GM19372 (cell line): ENCODE data around the gene MYZAP.

Experiments
- ATAC-seq: cut with Tn5 transposase; IDR thresholded peaks from one replicate; pipeline ENCODE4 v1.9.1; 2021; ENCODE audit warnings: mild to moderate bottlenecking, low read depth, moderate library complexity; ENCODE audit not compliant: unreplicated experiment

MYZAP gene

DNA sequence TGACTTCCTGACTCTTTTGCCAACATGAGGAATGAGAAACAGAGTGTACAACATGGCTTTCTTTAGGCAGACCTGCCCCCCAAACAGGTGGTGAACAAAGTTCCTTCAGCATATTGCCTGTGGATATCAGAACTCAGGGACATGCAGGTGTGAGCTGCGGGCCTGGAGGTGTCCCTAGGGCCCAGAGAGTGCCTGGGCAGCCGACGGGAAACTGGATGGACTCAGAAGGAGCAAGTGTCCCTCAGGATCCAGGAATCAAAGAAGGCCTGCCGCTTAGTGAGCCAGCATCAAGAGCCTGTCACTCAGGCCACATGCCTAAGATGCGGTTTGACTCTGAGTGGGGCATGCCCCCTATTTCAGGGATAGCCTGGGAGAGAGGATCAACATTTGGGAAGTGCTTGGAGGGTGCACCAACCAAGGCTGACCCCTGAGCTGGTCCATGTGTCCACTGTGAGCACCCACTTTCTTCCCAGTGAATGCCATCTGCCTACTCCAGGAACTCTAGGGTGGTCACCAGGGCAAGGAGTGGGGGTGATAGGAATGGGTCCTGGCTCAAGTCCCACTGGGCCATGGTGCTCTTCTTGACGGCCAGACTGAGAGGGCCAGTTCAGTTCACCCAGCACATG is 98.8 kb downstream of the MYZAP start:
- no peak for ATAC-seq

DNA sequence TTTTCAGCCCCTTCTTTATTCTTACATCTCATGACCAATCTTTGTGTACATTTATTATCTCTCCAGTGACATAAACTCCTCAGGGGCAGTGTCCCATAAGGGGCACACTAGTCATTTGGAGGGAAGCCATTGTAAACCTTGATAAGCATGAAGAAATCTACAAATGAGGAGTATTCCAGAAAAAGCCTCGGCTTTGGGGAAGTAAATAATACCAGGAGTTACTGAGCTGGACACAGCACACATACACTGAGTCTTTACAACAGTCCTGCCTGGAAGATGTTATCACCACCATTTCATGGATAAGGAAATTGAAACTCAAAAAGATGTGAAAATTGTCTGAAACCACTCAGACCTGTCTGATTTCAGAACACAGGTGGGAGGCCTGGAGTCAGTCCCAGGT is 99.4 kb downstream of the MYZAP start:
- no peak for ATAC-seq

DNA sequence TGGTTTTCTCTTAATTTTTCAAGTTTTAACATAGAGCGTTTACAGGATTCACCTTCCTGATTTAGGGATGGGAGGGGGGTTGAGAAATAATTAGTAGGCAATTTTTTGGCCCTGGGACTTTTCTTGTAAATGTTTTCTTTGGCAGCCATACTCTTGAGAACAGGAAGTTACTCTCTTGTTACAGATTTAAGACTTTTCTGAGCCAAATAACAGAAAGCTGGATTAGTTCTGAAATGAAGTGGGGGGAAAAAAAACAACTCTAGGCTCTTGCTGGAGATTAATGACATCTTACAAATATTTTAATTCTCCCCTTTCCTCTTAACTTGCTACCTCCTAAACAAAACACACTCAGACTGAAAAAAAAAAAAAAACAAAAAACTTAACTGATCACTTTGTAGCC is 101.0 kb downstream of the MYZAP start:
- no peak for ATAC-seq

DNA sequence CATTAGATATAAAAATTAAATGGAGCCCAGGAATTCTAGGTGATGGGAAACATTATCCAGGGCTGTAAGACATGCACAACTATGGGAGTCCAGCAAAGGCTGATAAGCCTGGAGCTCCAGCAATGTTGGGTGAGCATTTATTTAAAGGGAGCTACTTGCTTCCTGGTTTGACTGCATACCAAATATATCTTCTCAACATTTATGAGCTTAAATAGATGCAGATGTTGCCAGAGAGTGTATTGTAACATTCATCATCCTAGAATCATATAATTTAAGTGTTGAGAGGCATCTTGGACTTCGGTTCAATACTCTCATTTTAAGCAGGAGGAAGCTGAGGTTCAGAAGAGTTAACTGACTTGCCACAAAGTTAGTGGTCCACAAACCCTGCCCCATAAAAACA is 102.6 kb downstream of the MYZAP start:
- no peak for ATAC-seq

DNA sequence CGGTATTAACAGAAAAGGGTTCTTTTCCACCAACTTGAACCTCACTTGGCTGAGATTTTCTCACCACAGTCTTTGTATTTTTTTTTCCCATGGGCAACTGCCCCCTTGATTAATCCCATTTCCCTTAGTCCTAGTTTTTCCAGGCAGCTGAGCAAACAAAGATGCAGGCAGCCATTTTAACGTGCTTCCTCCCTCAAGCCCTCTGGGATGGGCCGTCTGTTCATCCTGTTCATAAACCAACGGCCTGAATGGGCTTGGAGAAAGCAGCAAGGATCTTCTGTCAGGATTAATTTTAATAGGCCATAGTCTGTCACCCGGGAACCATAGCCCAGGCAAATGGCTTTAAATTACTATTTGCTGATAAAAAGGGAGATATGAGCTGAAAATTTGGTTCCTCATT is 104.4 kb downstream of the MYZAP start:
- no peak for ATAC-seq

DNA sequence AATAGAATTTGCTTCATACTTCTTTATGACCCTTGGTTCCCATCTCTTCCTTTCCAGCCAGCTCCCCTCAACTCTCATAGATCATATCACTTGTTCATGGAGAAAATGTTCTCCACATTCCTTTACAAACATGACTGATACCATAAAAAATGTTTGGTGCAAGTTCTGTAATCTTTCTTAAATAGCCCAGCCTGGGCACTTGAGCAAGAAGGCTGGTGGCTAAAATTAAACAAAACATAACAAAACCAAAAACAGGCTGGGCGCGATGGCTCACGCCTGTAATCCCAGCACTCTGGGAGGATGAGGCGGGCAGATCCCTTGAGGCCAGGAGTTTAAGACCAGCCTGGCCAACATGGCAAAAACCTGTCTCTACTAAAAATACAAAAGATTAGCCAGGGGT is 105.9 kb downstream of the MYZAP start:
- no peak for ATAC-seq

DNA sequence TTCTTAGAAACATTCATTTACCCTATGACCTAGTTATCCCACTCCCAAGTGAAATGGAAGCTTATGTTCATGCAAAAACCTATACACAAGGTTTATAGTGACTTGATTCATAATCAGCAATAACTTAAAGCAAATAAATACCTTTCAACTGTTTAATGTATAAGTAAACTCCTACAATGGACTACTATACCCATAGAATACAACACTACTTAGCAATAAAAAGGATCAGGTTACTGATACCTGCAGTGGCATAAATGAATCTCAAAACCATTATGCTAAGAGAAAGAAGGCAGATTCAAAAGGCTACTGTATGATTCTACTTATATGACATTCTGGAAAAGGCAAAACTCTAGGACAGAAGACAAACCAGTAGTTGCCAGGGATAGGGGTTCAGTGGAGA is 106.5 kb downstream of the MYZAP start:
- ATAC-seq = no peak

DNA sequence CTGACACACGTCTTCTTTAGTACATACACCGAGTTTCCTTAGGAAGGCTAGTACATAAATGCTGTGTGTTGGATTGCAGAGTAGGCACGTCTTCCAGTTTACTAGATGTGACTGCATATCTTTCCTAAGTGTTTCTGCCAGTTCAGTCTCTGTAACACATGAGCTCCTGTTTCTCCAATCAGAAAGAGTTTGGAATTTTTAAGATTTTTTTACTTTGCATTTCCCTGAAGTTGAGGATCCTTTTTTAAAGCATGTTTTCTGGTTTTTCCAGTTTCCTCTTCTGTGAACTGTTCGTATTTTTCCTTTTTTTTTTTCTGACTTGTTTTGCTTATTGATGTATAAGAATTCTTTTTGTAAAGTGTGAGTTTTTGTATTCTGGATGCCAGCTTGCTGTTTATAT is 107.3 kb downstream of the MYZAP start:
- ATAC-seq = no peak

DNA sequence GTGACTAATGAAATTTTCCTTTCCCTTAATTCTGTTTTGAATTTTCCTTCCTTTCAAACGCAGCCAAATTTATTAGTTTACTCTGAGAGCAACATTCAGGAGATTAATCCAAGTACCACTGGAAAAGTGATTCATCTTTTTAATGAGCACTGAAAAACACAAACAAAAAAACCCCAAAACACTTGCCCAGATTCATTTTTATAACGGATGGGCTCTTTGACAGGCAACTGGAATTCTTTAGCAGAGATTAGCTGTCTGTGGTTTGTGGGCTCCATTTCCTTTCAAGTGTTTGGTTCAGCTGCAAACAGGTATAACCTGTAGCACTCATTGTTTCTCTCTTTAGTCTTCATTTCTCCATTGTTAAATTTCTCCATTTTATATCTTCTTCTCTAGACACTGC is 111.7 kb downstream of the MYZAP start:
- no peak for ATAC-seq

DNA sequence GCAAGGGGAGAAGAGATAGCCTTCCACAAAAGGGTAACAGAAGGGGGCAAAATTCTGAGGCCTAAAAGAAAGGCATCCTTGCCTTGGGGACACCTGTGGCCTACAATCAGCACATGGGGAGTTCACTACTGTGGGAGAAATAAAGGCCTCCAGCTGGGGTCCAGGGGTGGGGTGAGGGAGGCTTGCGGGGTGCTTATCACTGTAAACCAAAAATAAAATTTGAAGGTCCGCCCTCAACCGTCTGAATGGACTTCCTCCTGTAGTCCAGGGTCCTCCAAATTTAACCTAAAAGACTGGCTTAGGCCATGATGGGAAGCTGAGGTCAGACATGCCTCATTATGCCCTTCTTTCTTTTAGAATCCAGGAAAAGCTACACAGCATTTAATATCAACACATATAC is 112.7 kb downstream of the MYZAP start:
- ATAC-seq = no peak

DNA sequence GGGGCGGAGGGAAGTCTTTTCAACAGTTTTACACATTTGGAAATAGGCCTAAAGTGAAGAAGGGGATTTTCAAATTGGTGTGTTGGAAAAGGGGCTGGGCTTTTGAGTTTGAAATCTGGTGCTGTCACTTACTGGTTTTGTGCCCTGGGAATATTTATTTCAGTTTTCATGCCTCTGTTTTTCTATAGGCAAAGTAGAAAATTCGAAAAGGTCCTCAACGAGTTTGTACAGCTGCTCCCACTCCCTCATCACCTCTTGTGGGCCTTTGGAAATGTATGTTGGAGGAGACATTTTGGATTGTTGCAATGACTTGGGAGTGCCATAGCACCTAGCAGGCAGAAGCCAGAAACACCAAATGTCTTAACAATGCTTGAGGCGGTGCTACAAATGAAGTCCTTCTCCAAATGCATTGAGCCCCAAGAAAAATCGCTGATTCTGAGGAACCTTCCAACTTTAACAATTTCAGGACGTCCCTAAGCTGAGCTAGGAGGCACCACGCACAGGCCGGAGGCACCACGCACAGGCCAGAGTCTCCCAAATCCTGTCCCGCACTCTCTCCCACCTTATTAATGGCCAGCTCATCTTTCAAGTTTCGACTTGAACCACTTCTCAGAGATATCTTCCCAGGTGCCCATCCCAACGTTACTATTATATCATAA is 114.2 kb downstream of the MYZAP start:
- no peak for ATAC-seq

DNA sequence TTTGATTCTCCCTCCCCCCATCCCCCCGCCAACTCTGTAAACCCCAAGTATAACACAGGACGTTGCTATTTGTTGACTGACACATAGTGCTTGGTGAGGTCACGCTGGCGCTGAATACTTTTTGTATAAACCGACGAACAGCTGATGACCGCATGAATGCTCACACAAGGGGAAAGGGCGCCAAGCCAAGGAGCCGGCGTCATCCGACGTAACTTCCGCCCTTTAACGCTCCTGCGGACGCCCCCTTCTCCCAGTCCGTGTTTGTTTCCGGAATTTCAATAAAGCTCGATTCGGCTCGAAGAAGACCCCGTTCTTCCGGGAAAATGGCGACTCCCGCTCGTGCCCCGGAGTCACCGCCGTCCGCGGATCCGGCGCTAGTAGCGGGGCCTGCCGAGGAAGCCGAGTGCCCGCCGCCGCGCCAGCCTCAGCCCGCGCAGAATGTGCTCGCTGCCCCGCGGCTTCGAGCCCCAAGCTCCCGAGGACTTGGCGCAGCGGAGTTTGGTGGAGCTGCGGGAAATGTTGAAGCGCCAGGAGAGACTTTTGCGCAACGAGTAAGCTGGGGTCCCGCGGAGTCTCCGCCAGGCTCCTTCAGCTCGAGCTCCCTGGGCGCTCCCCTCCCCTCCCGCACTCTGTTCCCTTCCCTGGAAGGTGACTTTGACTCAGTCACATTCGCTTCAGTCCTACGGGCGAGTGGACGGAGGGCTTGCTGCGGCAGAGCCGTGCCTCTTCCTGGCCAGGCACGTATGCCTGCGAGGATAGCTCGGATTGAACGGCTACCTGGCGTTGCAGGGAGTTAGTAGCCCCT is 114.9 kb downstream of the MYZAP start, which contains the start of gene POLR2M:
Gene POLR2M, plus strand, starts transcription at position 310 of the 805 bp plus-strand sequence. Its CDS starts 129 bp downstream, at position 439.
- peak; percentile 89 for ATAC-seq

DNA sequence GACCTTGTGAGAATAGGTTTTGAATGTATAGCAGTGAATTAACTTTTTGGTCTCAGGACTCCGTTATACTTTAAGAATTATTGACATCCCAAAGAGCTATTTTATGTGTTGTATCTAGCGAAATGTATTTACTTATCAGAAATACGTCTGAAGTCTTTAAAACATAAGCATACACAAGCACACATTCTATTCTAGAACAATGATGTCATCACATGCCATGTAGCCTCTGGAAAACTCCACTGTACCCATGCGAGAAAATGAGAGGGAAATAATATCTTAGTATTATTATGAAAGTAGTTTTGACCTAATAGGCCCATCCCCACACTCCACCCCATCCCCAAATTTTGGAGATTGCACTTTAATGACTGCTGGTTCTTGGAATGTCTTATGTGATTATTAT is 116.3 kb downstream of the MYZAP start:
- ATAC-seq = no peak

DNA sequence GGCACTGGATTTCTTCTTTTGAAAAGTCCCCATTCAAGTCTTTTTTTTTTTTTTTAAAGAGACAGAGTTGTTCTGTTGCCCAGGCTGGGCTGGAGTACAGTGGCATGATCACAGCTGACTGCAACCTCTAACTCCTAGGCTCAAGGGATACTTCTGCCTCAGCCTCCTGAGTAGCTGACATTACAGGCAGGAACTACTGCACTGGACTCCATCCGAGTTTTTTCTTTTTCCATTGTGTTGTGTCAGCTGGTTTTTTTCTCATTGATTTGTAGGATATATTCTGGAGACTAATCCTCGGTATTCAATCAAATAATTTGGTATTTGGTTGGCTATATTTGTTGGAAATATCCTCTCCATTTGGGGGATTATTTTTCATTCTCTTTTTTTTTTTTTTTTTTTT is 126.6 kb downstream of the MYZAP start:
- no peak for ATAC-seq

DNA sequence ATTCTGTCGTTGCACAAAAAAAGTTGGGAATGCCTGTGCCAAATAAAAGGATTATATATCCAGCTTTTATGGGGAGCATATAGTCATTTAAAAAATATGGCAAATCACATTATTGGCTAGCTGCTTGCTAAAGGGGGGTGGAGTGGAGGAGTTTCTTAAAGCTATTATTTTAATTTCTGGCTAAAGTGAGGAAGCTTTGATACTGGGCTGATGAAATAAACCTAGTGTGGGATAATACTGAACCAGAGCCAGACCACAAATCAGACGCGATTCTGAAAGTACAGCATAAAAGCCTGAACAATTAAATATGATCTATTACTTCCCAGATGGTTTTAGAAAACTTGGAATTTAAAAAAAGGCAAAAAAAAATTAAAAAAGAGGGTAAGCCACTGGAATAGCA is 129.2 kb downstream of the MYZAP start:
- ATAC-seq = no peak

DNA sequence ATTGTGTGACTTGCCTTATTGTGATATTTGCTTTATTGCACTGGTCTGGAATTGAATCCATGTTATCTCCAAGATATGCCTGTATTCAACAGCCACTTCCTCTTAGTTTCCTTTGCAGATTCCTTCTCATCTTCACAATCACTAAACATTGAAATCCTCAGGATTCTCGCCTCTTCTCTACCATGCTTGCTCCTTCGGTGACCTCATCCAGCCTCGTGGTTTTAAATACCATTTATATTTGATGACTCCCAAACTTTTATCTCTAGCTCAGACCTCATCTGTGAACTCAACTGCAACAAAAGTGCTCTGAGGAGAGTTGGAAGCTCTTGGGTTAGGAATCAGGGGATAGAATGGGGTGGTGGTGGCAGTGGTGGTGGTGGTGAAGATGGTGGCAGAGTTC is 134.7 kb downstream of the MYZAP start:
- ATAC-seq = no peak

DNA sequence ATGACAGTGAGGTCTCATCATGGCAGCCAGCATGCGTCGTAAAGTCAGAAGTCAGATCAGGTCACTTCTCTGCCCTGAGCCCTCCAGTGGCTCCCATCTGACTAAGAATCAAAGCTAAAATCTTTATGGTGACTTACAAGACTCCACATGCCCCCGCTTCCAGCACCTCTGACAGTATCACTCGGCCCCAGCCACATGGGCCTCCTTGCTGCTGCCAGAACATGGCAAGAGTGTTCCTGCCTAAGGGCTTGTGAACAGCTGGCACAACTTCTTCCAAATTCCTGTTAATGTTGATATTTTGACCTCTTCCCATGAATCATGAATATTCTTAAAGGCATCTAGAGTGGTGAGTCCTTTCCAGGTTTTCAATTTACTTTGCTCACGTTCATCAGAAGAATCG is 135.3 kb downstream of the MYZAP start:
- no peak for ATAC-seq

DNA sequence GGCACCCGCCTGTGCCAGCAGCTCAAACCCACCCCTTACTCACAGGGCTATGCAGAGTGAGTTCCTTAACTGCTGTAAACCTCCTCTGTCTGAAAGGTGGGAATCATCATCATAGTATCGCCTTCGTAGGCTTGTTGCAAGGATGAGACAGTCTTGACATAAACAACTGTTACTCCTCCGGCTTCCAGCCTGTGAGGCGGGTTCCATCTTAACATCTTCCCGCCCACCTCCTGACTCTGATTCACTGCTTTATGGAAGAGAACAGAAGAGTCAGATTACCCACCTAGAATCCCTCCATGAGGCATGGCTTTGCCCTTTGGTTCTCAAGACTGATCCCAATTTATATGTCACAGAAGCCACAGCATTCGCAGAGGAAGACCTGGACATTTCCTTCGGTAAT is 136.7 kb downstream of the MYZAP start:
- no peak for ATAC-seq

DNA sequence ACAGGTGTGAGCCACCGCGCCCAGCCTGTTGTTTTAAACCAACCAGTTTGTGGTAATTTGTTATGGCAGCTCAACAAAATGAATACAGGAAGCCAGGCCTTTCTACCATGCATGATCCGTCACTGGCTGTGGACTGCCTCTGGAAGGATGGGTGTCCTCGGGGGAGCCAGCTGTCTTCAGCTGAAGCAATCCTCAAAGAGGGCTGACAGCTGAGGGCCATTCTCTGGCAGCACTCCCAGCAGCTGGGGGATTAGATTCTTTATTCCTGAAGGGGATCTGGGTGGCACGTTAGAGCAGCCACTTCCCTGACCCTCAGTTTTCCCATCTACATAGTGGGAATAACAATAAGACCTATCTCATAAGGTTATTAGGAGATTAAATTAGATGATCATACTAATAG is 139.2 kb downstream of the MYZAP start:
- no peak for ATAC-seq

DNA sequence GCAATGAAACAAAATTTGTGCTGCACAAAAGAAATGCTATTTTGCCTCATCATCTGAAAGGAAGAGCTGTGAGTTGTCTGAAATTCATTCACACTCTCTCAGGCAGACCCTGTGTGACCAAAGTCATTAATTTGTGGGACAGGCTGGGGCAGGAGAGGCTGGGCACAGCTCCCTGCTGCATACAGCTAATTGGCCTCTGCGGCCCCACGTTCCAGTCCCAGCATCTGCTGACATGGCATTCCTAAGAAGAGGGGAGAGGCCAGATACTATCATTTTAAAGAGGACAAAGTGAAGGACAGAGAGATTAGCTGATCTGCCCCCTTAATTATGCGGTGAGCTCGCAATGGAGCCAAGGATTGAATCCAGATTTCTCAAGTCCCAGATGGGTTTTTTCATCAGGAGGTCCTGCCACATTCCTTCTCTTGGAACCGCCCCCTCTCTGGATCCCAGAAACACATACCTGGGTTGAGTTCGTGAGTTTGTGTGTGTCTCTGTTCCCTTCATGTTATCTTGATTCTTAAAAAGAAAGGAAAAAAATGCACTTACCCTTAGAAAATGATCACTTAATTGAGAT is 139.9 kb downstream of the MYZAP start:
- ATAC-seq = no peak

DNA sequence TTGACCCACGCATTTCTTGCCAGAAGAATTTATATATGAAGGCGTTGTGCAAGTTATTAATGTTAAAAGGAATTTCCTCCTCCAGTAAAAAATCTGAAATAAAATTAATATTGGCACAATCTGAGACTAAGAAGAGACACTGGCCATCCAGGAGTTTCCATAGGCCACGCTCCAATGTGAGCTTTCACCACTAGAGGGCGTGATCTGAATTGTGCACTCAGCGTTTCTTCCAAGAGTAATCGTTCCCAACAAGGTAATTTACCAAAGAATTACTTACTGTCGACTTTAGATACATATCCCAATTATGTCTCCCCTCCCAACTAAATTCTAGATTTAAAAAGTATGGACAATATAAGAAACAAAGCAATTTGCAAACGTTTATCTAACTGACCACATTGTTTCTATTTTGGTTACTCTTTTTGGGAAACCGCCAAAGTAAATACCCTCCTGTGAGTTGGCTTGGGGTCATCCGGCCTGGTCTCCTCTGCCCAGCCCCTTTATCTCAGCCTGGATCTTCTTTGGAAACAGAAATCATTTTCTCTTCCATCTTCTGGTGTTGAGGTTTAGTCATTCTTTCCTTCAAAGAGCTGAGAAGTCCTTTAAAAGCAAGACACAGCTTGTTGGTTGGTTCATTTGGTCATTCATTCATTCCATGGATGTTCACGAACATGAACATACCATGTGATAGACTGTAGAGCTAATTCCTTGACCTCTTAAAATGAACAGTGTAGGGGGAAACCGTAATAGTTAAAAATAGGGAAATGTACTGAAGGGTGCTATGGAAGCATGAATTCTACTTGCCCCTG is 141.0 kb downstream of the MYZAP start:
- ATAC-seq = no peak
